Measurements from ENCODE around the gene EGFL6.

GRCh38 chrX:13651150-13651549 lies 81.7 kb downstream of the EGFL6 start:
- TF ChIP-seq TEAD4 (IDR thresholded peaks at IDR 0.05) = no peak
- no peak for TF ChIP-seq EP300 (IDR thresholded peaks at IDR 0.05; ENCODE audit: borderline replicate concordance)
- TF ChIP-seq MAX (IDR thresholded peaks at IDR 0.05) = no peak

Measured in Ishikawa (cell line).